Neural crest cell (in vitro differentiated cells): ENCODE measurements around the gene WWOX. TPM values are rescaled to one million over a fixed set of nuclear protein-coding genes. Genes with fewer than 3 reads are reported as not detected.

Experiments used
- DNase-seq: peaks from one replicate; pipeline ENCODE4 v3.0.0; 2021; ENCODE audit warnings: low read depth, mixed read lengths, low spot score
- H3K27ac Mint-ChIP-seq: one replicate; pipeline ENCODE4 v1.8.0; 2021; ENCODE audit warnings: mild to moderate bottlenecking, mixed read lengths; ENCODE audit not compliant: unreplicated experiment
- H3K27me3 Mint-ChIP-seq: 2 replicates; pipeline ENCODE4 v1.8.0; 2021; ENCODE audit warnings: low read depth, mild to moderate bottlenecking, mixed read lengths
- H3K36me3 Mint-ChIP-seq: 2 replicates; pipeline ENCODE4 v1.8.0; 2021; ENCODE audit warnings: low read depth, mild to moderate bottlenecking, mixed read lengths
- H3K4me1 Mint-ChIP-seq: 2 replicates; pipeline ENCODE4 v1.8.0; 2021; ENCODE audit warnings: mixed read lengths
- H3K4me3 Mint-ChIP-seq: one replicate; pipeline ENCODE4 v1.8.0; 2021; ENCODE audit warnings: mild to moderate bottlenecking, mixed read lengths
- H3K9me3 Mint-ChIP-seq: 2 replicates; pipeline ENCODE4 v1.8.0; 2021; ENCODE audit warnings: mixed read lengths
- total RNA-seq: library from RNA; stranded (reverse); gene quantifications from 2 replicates; pipeline ENCODE4 v1.2.1, GENCODE V29; 2021
- TF ChIP-seq, protein P1 (sequence below): fragments of 200-600 bp; sonication (generic); conservative IDR thresholded peaks from 2 replicates; pipeline ENCODE4 v1.5.0; 2021; ENCODE audit warnings: antibody characterized with exemption, mild to moderate bottlenecking

Gene WWOX
- total RNA-seq, 1 donor from 2014 or later: 30.5 TPM

DNA sequence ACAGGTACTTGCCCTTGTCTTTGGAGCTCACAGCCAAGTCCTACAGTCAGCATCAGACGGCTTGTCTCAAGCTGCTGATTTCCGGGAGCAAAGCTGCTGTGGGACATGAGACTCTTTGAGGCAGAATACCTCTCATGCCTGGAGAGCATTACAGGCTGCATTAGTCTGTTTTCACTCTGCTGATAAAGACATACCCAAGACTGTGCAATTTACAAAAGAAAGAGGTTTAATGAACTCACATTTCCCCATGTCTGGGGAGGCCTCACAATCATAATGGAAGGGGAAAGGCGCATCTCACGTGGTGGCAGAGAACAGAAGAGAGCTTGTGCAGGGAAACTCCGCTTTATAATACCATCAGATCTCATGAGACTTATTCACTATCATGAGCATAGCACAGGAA lies 661.2 kb downstream of the WWOX start:
- H3K4me3 Mint-ChIP-seq: no peak overlapping the region
- no peaks in the 10 kb centered on the region for H3K9me3 Mint-ChIP-seq
- TF ChIP-seq, protein P1, sequence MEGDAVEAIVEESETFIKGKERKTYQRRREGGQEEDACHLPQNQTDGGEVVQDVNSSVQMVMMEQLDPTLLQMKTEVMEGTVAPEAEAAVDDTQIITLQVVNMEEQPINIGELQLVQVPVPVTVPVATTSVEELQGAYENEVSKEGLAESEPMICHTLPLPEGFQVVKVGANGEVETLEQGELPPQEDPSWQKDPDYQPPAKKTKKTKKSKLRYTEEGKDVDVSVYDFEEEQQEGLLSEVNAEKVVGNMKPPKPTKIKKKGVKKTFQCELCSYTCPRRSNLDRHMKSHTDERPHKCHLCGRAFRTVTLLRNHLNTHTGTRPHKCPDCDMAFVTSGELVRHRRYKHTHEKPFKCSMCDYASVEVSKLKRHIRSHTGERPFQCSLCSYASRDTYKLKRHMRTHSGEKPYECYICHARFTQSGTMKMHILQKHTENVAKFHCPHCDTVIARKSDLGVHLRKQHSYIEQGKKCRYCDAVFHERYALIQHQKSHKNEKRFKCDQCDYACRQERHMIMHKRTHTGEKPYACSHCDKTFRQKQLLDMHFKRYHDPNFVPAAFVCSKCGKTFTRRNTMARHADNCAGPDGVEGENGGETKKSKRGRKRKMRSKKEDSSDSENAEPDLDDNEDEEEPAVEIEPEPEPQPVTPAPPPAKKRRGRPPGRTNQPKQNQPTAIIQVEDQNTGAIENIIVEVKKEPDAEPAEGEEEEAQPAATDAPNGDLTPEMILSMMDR: no peak

DNA sequence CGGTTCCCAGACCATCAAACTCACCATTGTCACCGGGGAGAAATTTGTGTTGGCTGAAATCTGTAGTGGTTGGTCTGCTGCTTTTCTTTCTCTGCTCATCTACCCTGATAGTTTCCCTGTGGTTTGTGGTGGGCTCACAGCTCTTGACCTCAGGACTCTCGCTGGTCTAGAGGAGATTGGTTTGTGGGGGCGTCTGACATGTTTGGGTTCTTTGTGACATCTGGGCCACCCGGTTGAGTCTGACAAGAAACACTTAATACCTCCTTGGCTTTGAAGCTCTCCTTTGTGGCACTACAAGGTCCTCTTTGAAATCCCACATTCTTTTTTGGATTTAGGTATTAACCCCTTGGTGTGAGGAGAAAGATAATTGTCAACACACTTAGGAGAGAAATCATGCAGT lies 662.0 kb downstream of the WWOX start:
- H3K4me3 Mint-ChIP-seq: no peak overlapping the region
- no peaks in the 10 kb centered on the region for H3K9me3 Mint-ChIP-seq
- TF ChIP-seq, protein P1: no peak
- no peaks in the 10 kb centered on the region for H3K27me3 Mint-ChIP-seq
- no peaks in the 10 kb centered on the region for H3K36me3 Mint-ChIP-seq
- no peak overlapping the region for H3K27ac Mint-ChIP-seq
- DNase-seq: no peak
- H3K4me1 Mint-ChIP-seq: no peaks in the 10 kb centered on the region

More for the DNA sequence above, 661.2 kb downstream of the WWOX start:
- no peaks in the 10 kb centered on the region for H3K27me3 Mint-ChIP-seq
- no peak for DNase-seq
- no peak overlapping the region for H3K27ac Mint-ChIP-seq
- H3K4me1 Mint-ChIP-seq: no peaks in the 10 kb centered on the region
- no peaks in the 10 kb centered on the region for H3K36me3 Mint-ChIP-seq

DNA sequence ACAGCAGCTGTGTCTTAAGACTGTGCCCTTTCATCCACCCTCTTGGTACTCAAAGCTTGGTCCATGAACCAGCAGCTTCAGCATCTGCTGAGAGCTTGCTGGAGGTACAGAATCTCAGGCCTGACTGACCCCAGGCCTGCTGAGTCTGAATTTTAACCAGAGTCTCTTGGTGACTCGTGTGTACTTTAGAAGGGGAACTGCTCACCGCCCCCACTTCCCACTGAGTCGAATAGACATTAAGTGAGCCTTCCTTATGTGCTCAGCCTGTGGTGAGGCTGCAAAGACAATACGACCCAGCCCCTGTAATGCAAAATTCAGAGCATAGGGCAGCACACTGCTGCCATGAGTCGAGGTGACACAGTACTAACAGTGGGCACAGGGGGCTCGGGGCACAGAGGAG lies 662.8 kb downstream of the WWOX start:
- Mint-ChIP-seq H3K27me3 (no peaks in the 10 kb centered on the region), H3K9me3 (no peaks in the 10 kb centered on the region), H3K4me3 (no peak overlapping the region), H3K27ac (no peak overlapping the region), H3K36me3 (no peaks in the 10 kb centered on the region), H3K4me1 (no peaks in the 10 kb centered on the region)
- no peak for DNase-seq
- TF ChIP-seq, protein P1: no peak

DNA sequence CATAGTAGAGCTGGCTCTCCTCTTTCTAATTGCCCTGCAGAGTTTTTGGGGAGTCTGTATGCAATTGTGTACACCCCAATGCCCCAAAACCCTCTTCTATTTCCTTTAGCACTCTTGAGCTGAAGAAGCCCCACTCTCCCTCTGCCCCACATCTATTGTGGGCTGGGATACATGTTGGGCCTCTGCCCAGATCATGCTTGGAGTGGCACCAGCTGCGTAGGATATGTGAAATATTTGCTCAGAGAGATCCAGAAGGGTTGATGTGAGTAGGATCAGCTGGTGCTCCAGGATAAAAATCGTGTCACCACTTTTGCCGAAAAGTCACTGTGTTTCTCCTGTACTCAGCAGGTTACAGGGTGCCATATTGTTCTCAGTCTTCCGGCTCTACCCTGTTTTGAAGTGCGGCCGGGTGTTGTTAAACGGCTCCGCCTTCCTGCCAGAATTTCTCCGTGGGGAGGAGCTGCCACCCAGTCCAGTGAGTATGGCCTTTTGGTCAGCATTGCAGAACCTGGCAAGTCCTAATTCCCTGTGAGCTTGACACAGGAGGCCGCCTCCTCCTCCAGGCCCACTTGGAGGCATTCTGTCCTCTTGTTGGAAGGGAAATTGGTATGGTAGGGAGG lies 664.5 kb downstream of the WWOX start:
- no peak overlapping the region for H3K27ac Mint-ChIP-seq
- no peaks in the 10 kb centered on the region for H3K36me3 Mint-ChIP-seq
- H3K27me3 Mint-ChIP-seq: no peaks in the 10 kb centered on the region
- peaks cover 12% of the 10 kb centered on the region for H3K4me1 Mint-ChIP-seq
- no peak overlapping the region for H3K4me3 Mint-ChIP-seq
- no peak for DNase-seq
- H3K9me3 Mint-ChIP-seq: no peaks in the 10 kb centered on the region
- TF ChIP-seq, protein P1: no peak

DNA sequence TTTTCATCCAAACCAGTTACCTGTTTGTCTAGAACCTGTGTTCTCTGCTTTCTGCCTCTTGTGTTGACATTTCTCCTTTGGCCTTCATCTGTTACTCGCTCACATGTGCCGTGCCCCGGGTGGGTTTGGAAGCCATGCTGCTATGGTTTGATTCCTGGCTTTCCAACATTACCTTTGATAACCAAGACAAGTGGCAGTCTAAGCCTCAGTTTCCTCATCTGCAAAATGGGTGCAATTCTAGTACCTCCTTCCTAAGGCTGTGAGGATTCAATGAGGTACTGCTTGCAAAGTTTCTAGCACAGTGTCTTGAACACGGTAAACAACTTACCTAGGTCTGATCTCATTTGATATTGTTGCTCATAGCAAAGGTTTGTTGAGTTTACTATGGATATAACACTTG lies 665.0 kb downstream of the WWOX start:
- Mint-ChIP-seq H3K4me3 (no peak overlapping the region), H3K27ac (no peak overlapping the region), H3K9me3 (no peaks in the 10 kb centered on the region), H3K36me3 (no peaks in the 10 kb centered on the region), H3K4me1 (peaks cover 15% of the 10 kb centered on the region), H3K27me3 (no peaks in the 10 kb centered on the region)
- TF ChIP-seq, protein P1: no peak
- no peak for DNase-seq

DNA sequence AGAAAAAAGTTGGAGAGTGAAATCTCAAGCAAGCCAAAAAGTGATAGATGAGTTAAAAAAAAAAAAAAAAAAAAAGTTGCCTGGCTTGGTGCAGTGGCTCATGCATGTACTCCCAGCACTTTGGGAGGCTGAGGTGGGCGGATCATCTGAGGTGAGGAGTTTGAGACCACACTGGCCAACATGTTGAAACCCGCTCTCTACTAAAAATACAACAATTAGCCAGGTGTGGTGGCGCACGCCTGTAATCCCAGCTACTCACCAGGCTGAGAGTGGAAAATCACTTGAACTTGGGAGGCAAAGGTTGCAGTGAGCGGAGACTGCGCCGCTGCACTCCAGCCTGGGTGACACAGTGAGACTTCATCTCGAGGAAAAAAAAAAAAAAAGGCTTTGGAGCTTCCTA lies 668.8 kb downstream of the WWOX start:
- DNase-seq: no peak
- Mint-ChIP-seq H3K27ac (no peak overlapping the region), H3K36me3 (no peaks in the 10 kb centered on the region), H3K27me3 (no peaks in the 10 kb centered on the region), H3K4me1 (peaks cover 15% of the 10 kb centered on the region), H3K4me3 (no peak overlapping the region), H3K9me3 (no peaks in the 10 kb centered on the region)
- TF ChIP-seq, protein P1: no peak
